SK-N-SH treated with all-trans-retinoic acid at 6 μM for 48 hours (cell line): ENCODE data around the gene UCMA.

Experiments used
- ATAC-seq: fragments of 200-7000 bp; cut with Tn5 transposase; 3 replicates; pipeline ENCODE4 v1.9.1; 2020; ENCODE audit warnings: mild to moderate bottlenecking, moderate library complexity
- BACH2 ChIP-seq: fragments of 250-450 bp; sonication (Bioruptor Pico); IDR thresholded peaks from 2 replicates; pipeline ENCODE4 v1.9.0; 2021; ENCODE audit warnings: mild to moderate bottlenecking, borderline replicate concordance
- CSDC2 ChIP-seq: fragments of 250-450 bp; sonication (Bioruptor Pico); IDR thresholded peaks from 2 replicates; pipeline ENCODE4 v1.5.0; 2020; ENCODE audit warnings: mild to moderate bottlenecking, moderate library complexity
- ESRRG ChIP-seq: fragments of 250-450 bp; sonication (Bioruptor Pico); IDR thresholded peaks from 2 replicates; pipeline ENCODE4 v1.6.1; 2021; ENCODE audit warnings: mild to moderate bottlenecking
- GLIS3 ChIP-seq: fragments of 250-450 bp; sonication (Bioruptor Pico); IDR thresholded peaks from 2 replicates; pipeline ENCODE4 v1.5.0; 2020; ENCODE audit warnings: mild to moderate bottlenecking, moderate library complexity
- ISL1 ChIP-seq: fragments of 250-450 bp; sonication (Bioruptor Pico); IDR thresholded peaks from 2 replicates; pipeline ENCODE4 v2.1.2; 2022; ENCODE audit warnings: mild to moderate bottlenecking, moderate library complexity
- OSR1 ChIP-seq: fragments of 250-450 bp; sonication (Bioruptor Pico); IDR thresholded peaks from 2 replicates; pipeline ENCODE4 v1.8.0; 2022; ENCODE audit warnings: moderate library complexity, mild to moderate bottlenecking, inconsistent platforms
- PPARA ChIP-seq: fragments of 250-450 bp; sonication (Bioruptor Pico); IDR thresholded peaks from 2 replicates; pipeline ENCODE4 v1.5.0; 2020; ENCODE audit warnings: mild to moderate bottlenecking, borderline replicate concordance
- RARB ChIP-seq: fragments of 250-450 bp; sonication (Bioruptor Pico); IDR thresholded peaks from 2 replicates; pipeline ENCODE4 v1.8.0; 2021; ENCODE audit warnings: mild to moderate bottlenecking, moderate library complexity
- SNAI2 ChIP-seq: fragments of 250-450 bp; sonication (Bioruptor Pico); IDR thresholded peaks from 2 replicates; pipeline ENCODE4 v1.5.0; 2020; ENCODE audit warnings: mild to moderate bottlenecking, moderate library complexity
- TCF4 ChIP-seq: fragments of 250-450 bp; sonication (Bioruptor Pico); IDR thresholded peaks from 2 replicates; pipeline ENCODE4 v1.8.0; 2021; ENCODE audit warnings: mild to moderate bottlenecking, moderate library complexity, borderline replicate concordance
- TOX ChIP-seq: fragments of 250-450 bp; sonication (Bioruptor Pico); IDR thresholded peaks from 2 replicates; pipeline ENCODE4 v1.8.0; 2021; ENCODE audit warnings: mild to moderate bottlenecking, moderate library complexity, borderline replicate concordance
- ZC3H10 ChIP-seq: fragments of 250-450 bp; sonication (Bioruptor Pico); IDR thresholded peaks from 2 replicates; pipeline ENCODE4 v1.5.1; 2021; ENCODE audit warnings: mild to moderate bottlenecking, moderate library complexity
- ZFP30 ChIP-seq: fragments of 450-650 bp; formaldehyde crosslinking; IDR thresholded peaks from 2 replicates; pipeline ENCODE4 v1.5.0; 2022; ENCODE audit warnings: mild to moderate bottlenecking, moderate library complexity
- ZNF565 ChIP-seq: fragments of 450-650 bp; formaldehyde crosslinking; conservative IDR thresholded peaks from 2 replicates; pipeline ENCODE4 v1.5.0; 2020; ENCODE audit warnings: low read depth, mild to moderate bottlenecking, moderate library complexity
- ZNF70 ChIP-seq: fragments of 450-650 bp; formaldehyde crosslinking; IDR thresholded peaks from 2 replicates; pipeline ENCODE4 v1.5.0; 2020; ENCODE audit warnings: mild to moderate bottlenecking, moderate library complexity
- ZNF8 ChIP-seq: fragments of 450-650 bp; formaldehyde crosslinking; IDR thresholded peaks from 2 replicates; pipeline ENCODE4 v1.5.0; 2020; ENCODE audit warnings: mild to moderate bottlenecking, moderate library complexity
- TF ChIP-seq, protein P1 (sequence below): fragments of 250-450 bp; sonication (Bioruptor Pico); IDR thresholded peaks from 2 replicates; pipeline ENCODE4 v1.5.1; 2021; ENCODE audit warnings: mild to moderate bottlenecking, moderate library complexity
- TF ChIP-seq, protein P2 (sequence below): fragments of 250-450 bp; sonication (Bioruptor Pico); IDR thresholded peaks from 2 replicates; pipeline ENCODE4 v1.5.1; 2020; ENCODE audit warnings: low read depth, mild to moderate bottlenecking, moderate library complexity
- TF ChIP-seq, protein P3 (sequence below): fragments of 250-450 bp; sonication (Bioruptor Pico); IDR thresholded peaks from 2 replicates; pipeline ENCODE4 v1.8.0; 2020; ENCODE audit warnings: mild to moderate bottlenecking, moderate library complexity, borderline replicate concordance
- TF ChIP-seq, protein P4 (sequence below): fragments of 250-450 bp; sonication (Bioruptor Pico); IDR thresholded peaks from 2 replicates; pipeline ENCODE4 v1.5.0; 2020; ENCODE audit warnings: mild to moderate bottlenecking, moderate library complexity
- TF ChIP-seq, protein P5 (sequence below): fragments of 250-450 bp; sonication (Bioruptor Pico); IDR thresholded peaks from 2 replicates; pipeline ENCODE4 v1.8.0; 2021; ENCODE audit warnings: low read depth, mild to moderate bottlenecking, moderate library complexity, borderline replicate concordance

The UCMA gene

DNA sequence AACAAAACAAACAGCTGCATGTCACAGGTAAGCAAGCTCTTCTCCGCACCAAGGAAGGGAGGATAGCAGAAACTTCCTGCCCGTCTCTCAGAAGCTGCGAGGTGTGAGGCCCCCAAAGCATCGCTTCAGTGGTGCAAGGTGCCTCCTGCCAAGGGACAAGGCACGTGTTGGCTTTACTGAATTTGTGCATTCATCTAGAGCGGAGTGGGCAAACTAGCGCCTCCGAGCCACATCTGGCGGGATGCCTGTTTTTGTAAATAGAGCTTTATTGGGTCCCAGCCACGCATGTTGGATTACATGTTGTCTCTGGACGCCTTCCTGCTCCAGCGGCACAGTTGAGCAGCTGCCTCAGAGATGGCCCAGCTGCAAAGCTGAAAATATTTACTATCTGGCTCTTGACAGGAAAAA lies 38.0 kb upstream of the UCMA start (continued):
- TF ChIP-seq RARB (CRISPR knock-in tag), result no peak
- TF ChIP-seq, all 23 proteins: peak for 0

DNA sequence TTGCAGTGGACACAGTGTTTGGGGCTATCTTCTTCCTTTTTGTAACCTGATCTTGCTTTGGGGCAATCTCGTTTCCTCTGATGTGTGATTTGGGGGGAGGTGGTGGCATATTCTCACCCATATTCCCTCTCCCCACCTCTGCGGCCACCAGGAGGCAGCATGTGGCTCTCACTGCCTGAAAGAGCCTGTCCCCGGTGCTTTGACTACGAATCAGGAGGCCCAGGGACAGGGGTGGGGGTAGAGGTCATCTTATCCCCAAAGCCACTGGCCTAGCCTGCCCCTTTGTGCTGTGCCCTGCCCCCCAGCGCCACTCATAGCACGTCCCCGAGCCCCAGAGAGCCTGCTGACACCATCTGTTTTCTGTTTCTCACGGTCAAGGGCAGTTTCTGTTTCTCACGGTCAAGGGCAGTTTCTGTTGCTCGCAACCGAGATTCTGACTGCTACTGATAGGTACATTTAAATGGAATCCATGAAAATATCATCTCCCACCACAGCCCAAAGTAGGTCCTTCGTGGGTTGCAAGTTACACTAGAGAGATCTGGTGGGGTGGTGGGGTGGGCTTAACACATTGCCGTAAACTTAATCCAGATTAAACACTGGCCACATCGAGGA lies 37.5 kb upstream of the UCMA start:
- peak; percentile 70 for ATAC-seq
- TF ChIP-seq ESRRG, result no peak
- TF ChIP-seq, protein P1, sequence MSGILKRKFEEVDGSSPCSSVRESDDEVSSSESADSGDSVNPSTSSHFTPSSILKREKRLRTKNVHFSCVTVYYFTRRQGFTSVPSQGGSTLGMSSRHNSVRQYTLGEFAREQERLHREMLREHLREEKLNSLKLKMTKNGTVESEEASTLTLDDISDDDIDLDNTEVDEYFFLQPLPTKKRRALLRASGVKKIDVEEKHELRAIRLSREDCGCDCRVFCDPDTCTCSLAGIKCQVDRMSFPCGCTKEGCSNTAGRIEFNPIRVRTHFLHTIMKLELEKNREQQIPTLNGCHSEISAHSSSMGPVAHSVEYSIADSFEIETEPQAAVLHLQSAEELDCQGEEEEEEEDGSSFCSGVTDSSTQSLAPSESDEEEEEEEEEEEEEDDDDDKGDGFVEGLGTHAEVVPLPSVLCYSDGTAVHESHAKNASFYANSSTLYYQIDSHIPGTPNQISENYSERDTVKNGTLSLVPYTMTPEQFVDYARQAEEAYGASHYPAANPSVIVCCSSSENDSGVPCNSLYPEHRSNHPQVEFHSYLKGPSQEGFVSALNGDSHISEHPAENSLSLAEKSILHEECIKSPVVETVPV (CRISPR knock-in tag), result no peak
- no peak for TF ChIP-seq ZNF8 (CRISPR knock-in tag)
- TF ChIP-seq TCF4 (CRISPR knock-in tag), result no peak
- TF ChIP-seq, protein P2, sequence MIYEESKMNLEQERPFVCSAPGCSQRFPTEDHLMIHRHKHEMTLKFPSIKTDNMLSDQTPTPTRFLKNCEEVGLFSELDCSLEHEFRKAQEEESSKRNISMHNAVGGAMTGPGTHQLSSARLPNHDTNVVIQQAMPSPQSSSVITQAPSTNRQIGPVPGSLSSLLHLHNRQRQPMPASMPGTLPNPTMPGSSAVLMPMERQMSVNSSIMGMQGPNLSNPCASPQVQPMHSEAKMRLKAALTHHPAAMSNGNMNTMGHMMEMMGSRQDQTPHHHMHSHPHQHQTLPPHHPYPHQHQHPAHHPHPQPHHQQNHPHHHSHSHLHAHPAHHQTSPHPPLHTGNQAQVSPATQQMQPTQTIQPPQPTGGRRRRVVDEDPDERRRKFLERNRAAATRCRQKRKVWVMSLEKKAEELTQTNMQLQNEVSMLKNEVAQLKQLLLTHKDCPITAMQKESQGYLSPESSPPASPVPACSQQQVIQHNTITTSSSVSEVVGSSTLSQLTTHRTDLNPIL (CRISPR knock-in tag), result no peak
- no peak for TF ChIP-seq RARB (CRISPR knock-in tag)
- TF ChIP-seq CSDC2 (CRISPR knock-in tag), result no peak
- no peak for TF ChIP-seq ZNF70 (CRISPR knock-in tag)
- TF ChIP-seq ISL1, result no peak
- no peak for TF ChIP-seq ZNF565 (CRISPR knock-in tag)
- no peak for TF ChIP-seq PPARA (CRISPR knock-in tag)
- no peak for TF ChIP-seq ZFP30 (CRISPR knock-in tag)
- TF ChIP-seq, protein P3, sequence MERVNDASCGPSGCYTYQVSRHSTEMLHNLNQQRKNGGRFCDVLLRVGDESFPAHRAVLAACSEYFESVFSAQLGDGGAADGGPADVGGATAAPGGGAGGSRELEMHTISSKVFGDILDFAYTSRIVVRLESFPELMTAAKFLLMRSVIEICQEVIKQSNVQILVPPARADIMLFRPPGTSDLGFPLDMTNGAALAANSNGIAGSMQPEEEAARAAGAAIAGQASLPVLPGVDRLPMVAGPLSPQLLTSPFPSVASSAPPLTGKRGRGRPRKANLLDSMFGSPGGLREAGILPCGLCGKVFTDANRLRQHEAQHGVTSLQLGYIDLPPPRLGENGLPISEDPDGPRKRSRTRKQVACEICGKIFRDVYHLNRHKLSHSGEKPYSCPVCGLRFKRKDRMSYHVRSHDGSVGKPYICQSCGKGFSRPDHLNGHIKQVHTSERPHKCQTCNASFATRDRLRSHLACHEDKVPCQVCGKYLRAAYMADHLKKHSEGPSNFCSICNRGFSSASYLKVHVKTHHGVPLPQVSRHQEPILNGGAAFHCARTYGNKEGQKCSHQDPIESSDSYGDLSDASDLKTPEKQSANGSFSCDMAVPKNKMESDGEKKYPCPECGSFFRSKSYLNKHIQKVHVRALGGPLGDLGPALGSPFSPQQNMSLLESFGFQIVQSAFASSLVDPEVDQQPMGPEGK, result no peak
- TF ChIP-seq, protein P4, sequence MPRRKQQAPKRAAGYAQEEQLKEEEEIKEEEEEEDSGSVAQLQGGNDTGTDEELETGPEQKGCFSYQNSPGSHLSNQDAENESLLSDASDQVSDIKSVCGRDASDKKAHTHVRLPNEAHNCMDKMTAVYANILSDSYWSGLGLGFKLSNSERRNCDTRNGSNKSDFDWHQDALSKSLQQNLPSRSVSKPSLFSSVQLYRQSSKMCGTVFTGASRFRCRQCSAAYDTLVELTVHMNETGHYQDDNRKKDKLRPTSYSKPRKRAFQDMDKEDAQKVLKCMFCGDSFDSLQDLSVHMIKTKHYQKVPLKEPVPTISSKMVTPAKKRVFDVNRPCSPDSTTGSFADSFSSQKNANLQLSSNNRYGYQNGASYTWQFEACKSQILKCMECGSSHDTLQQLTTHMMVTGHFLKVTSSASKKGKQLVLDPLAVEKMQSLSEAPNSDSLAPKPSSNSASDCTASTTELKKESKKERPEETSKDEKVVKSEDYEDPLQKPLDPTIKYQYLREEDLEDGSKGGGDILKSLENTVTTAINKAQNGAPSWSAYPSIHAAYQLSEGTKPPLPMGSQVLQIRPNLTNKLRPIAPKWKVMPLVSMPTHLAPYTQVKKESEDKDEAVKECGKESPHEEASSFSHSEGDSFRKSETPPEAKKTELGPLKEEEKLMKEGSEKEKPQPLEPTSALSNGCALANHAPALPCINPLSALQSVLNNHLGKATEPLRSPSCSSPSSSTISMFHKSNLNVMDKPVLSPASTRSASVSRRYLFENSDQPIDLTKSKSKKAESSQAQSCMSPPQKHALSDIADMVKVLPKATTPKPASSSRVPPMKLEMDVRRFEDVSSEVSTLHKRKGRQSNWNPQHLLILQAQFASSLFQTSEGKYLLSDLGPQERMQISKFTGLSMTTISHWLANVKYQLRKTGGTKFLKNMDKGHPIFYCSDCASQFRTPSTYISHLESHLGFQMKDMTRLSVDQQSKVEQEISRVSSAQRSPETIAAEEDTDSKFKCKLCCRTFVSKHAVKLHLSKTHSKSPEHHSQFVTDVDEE, result no peak
- TF ChIP-seq TOX, result no peak
- TF ChIP-seq GLIS3 (CRISPR knock-in tag), result no peak
- no peak for TF ChIP-seq ZC3H10 (CRISPR knock-in tag)
- TF ChIP-seq, protein P5, sequence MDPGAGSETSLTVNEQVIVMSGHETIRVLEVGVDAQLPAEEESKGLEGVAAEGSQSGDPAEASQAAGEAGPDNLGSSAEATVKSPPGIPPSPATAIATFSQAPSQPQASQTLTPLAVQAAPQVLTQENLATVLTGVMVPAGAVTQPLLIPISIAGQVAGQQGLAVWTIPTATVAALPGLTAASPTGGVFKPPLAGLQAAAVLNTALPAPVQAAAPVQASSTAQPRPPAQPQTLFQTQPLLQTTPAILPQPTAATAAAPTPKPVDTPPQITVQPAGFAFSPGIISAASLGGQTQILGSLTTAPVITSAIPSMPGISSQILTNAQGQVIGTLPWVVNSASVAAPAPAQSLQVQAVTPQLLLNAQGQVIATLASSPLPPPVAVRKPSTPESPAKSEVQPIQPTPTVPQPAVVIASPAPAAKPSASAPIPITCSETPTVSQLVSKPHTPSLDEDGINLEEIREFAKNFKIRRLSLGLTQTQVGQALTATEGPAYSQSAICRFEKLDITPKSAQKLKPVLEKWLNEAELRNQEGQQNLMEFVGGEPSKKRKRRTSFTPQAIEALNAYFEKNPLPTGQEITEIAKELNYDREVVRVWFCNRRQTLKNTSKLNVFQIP (CRISPR knock-in tag), result no peak
- TF ChIP-seq BACH2 (CRISPR knock-in tag), result no peak
- TF ChIP-seq SNAI2 (CRISPR knock-in tag), result no peak

DNA sequence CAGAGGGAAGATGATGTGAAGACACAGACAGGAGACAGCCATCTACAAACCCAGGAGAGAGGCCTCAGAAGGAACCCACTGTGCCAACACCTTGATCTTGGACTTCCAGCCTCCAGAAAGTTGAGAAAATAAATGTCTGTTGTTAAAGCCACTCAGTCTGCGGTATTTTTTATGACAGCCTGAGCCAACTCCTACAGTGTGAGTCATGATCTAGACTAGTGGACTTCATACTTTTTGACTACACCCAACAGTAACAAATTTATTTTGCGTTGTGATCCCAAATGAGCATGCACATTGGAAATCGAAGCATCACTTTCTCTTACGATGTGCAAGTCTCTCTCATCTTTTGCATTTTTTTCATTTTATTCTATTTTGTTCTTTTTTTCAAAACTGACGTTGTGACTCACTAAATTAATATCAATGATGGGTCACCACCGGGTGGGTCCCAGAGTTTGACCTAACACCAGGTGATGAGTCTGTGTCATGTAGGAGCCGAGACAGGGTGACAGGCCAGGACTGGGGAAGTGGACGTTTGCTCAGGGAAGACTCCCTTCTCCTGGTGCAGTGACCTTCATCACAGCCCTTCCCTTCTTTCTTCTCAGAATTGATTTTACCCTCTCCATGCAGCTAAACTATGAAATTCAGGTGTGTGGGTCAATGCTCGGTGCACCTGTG lies 36.8 kb upstream of the UCMA start:
- no peak for ATAC-seq
- TF ChIP-seq, protein P4, result no peak
- TF ChIP-seq OSR1 (no peak), BACH2 (CRISPR knock-in tag) (no peak), ZNF8 (CRISPR knock-in tag) (no peak)
- TF ChIP-seq, protein P5 (CRISPR knock-in tag), result no peak
- TF ChIP-seq, all 23 proteins: peak for 0
